Hippocampal formation (tissue), 2 donors: ENCODE measurements around the gene GATD1.
A peak's percentile ranks its signal among the peaks of the same experiment; 100 is the strongest.

Experiments
- DNase-seq, 2 donors: peaks; one replicate each; lab custom pipeline; 2025; lab: John Stamatoyannopoulos, UW

Gene GATD1

DNA sequence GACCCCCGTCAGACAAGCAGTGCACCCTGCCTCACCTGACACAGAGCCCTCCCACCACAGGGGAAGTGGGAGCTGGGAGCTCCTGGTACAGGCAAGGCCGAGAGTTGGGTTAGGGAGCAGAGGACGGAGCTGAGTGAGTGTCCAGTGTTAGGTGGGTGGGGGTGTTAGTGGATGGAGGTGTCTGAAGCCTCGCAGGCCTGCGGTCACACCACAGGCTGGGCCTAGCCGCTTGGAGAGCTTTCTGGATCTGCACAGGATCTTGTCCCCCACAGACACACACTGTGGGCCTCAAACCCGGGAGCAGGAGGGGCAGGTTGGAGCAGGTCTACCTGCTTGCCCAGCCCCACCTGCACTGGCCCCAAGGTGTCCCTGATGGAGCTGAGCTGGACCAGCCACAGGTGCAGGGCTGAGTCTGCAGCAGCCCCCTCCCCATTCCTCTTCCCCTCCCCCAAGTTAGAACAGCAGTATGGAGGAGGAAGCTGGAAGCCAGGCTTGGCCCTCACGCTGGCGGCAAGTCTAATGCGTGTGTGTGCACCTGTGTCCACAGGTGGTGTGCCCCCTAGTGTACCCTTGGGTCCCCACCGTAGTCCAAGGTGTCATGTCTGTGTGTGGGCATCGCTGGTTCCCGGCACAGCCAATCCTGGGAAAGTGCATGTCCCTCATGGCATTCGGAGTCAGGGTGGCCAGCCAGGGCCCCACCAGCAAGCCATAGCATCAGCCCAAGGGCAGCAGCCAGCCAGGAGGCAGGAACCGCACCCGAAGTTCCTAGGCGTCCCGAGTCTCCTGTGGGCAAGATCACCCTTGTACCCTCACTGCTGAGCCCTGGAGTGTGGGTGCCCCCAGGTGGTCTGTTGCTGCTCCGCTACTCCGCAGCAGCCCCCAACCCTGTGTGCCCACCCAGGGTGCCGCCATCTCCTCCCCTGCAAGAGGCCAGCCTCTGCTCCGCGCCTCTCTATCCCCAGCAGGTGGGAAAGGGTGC, 2.0 kb upstream of the GATD1 start:
- no peak for DNase-seq

DNA sequence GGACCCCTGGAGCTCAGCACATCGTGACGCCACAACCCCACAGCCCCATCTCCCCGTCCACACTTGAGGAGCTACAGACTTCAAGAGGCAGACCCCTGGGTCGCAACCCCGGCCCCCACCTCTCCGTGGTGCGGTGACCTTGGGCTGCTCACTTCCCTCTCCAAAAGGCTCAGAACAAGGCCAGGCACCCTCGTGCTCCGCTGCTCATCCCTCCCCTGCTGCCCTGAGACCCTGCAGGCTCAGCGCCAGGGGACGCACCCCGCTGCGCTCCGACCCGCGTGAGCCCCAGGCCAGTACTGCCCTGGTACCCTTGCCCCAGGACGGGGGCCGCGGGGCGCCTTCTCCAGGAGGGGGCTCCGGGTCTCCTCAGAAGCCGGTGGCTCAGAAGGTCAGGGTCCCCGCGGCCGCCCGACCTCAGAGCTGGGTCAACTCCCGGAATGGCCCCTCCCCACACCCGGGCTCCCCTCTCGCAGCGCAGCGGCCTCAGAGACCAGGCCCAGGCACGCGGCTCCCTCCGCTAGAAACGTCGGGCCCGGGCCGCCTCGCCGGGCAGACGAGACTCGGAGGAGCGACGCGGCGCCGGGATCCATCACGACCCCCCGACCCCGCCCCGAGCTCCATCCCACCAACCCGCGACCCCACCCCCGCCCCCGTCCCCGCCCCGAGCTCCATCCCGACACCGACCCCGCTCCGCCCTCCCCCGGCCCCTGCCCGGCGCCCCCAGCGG, 563 bp downstream of the GATD1 start:
- no peak for DNase-seq

DNA sequence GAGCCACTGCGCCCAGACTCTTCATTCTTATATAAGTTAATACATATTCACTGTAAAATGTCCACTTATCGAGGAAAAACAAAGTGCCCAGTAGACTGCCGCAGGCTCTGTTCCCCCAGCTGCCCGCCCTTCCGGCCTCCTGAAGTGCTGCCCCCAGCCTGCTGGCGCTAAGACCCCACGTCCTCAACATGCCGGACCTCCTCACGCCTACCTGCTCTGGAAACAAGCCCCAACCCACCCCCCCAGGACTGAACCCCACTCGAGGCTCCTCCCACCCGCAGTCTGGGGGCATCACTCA, 1.1 kb downstream of the GATD1 start:
- DNase-seq, result no peak

DNA sequence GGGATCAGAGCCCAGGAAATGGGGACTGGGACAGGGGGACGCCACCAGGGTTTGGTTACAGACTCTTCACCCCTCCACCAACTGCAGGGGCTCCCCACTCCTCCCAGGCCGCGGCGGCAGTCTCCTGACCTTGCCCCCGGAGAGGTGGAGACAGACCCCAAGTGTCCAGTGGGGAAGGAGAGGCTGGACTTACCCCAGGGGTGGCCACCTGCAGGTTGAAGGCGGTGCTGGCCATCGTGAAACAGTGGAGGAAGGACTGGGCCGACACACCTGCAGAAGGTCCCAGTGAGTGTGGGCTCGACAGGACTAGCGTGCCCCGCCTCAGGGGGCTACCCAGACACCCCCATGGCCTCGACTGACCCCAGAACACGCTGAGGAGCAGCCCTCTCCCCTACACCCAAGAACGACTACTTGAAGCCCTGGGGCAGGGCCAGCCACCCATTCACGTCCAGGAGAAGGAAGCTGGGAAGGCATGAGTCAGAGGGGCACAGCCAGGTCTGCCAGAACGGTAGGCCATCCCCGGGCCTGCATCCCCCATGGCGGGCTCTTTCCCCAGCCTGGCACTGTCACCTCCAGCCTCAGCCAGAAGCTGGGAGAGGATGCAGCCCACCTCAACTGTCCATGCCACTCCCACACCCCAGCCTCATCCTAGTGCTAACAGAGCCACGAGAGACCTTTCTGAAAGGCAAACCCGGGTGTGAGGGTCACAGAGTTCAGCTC, 2.3 kb downstream of the GATD1 start:
- DNase-seq, result no peak

DNA sequence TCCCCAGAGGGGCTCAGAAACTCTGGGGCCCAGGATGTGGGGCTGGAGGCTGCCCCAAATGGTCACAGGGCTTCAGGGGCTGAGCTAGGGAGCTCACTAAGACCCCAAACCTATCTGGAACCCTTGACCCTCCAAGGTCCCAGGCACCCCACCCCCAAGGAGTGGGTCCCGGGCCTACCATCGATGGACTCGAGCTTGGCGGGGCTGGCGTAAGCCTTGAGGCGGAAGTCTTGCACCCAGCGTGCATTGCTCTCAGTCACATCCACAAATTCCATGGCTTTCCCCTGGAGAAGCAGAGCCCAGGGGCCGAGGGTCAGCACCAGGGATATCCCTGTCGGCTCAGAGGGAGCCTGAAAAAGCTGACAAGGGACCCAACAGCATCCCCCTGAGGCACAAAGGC, 3.5 kb downstream of the GATD1 start:
- DNase-seq, result no peak

DNA sequence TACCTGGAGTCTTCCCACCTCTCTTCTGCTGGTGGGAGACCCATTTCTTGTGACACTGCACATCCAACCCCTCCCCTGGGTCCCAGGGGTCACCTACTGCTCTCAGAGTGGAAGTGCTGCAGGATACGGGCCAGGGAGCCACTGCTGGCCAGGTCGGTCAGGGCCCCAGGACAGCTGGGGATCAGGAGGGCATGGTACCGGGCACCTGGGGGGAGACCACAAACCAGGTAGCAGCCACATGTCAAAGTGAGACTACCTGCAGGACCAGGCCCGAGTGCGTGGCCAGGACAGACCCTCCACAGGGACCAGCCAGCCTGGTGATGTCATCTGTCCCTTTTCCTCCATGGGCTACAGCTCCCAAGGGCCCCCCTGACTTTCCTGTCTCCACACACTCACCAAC, 3.9 kb downstream of the GATD1 start:
- DNase-seq, result no peak

DNA sequence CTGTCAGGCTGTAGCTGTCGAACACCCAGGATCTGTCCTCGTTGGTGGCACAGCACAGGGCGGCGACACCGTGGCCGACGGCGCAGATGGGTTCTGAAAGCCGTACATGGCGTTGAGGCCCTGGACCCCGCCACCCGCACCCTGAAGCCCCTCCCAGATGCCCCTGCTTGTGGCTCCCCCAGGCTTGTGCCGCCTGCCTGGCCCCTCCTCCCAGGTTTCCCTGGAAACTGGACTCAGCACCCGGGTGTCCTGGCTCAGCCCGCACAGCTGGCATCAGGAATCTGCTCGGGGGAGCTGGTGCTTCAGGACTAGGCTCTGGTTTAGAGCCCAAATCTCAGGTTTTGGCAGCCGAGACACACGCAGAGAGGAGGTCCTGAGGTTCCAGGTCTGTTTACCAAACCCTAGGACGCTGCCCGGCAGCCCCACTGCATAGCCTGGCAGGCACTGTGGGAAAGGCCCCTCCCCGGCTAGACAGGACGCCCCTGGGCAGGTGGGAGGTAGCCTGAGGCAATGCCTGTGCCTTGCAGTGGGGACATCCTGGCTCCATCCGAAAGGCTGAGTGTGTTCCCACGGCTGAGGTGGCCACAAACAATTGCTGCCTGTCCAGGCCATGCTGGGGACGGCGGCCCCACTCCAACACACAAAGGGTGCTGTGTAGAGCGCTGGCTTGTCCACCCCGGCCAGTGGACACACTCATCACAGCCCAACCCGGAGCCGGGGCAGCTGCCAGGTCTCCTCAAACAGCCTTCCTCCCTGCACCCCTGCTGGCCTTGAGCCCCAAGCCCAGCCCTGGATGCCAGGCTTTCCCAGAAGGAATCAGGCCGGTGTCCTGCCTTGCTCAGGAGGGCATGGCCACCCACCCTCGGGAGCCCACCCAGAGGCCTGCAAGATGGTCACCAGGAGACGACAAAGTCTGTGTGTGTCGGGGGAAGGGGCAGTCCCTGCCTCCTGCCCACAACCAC, 4.6 kb downstream of the GATD1 start:
- peak; percentile 86 to 89 for DNase-seq

DNA sequence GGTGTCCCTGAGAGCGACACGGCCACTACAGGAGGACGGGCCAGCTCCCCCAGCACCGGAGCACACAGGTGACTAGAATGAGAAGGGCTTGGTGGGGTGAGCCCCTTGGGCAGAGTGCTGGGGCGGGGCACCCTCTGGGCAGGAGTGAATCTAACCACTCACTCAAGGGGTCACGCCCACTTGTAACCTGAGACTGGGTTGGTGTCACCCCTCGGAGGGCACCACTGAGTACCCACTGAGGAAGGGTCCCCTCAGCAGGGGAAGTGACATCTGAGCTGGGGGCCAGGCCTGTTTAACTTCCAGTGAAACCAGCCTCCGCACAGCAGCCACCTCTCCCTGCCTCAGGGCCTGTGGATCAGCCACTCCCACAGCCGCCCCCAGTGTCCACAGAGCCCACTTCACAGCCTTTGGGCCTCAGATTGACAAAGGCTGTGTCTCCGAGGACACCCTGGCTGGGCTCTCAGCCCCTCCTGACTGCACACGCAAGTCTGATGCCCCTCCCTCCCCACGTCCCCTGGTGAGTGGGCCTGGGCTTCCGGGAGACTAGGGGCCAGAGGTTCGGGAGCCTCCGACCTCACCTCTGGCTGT, 5.6 kb downstream of the GATD1 start:
- no peak for DNase-seq

DNA sequence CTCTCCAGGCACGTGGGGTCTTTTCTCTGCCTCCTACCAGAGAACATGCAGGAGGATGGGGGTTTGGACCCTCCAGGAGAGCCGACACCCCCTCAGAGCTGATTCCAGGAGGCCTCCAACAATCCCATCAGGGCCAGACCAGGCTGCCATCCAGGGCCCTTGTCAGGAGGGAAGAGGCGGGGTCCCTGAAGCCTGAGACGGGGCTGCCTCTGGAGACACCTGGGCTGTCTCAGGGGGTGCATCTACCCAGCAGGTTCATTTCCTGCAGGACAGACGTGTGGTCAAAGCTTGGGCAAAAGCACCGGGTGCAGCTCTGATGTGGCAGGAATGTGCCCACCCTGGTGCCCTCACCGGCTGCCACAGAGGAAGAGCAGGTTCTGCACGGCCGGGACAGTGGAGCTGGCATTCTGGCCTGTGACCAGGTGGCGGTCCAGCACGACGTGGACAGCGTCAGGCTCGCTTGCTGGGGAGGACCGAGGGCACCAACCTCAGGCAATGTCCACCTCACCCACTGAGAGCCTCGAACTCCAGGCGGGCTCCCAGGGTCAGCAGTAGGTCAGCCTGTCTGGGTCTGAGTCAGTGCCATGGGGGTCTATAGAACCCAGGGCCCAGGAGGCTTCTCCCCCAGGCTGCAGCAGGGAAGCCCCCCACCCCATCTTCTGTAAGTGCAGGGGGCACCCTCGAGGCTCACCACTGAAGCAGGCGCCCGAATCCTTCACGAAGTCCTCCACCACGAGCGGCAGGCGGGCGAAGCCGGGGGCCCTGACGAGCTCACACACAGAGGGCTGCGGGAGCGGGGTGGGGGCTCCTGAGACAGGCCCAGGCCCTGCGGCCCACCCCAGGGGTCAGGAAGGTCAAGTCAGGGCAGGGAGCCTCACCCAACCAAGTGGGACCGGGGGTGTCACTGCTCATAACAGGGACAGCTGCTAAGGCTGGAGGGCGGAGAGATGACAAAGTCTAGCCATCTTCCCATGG, 6.4 kb downstream of the GATD1 start:
- DNase-seq, result no peak

DNA sequence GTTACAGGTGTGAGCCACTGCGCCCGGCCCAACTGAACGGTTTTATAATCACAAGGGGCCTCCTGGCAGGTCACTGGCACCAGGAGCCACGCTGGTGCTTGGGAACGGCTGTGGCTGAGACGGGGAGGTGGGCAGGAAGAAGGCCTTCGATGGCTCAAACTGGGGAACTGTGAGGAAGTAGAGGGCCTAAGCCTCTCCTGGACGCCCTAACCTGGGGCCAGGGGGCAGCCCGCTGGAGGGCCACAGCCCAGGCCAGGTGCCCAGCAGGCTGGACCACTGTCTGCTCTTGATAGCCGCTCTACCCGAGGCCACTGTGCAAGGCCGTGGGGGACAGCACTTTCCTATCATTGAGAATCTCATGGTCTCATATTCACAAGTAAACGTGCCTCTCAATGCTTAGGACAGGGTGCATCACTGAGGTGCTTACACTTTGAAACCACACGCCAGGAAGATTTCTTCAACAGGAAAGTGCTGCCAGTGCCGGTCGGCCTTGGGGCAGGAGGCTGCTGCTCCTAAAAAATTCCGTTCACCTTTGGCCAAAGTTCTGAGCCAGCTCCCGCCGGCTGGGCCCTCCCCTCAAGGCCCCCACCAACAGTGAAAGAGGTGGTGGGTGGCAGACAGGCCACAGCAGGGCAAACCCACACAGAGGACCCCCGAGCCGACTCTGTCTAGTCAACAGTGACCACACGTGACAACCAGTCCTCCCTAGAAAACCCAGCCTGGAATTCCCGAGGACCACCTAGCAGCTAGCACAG, 7.2 kb downstream of the GATD1 start:
- DNase-seq, result no peak

DNA sequence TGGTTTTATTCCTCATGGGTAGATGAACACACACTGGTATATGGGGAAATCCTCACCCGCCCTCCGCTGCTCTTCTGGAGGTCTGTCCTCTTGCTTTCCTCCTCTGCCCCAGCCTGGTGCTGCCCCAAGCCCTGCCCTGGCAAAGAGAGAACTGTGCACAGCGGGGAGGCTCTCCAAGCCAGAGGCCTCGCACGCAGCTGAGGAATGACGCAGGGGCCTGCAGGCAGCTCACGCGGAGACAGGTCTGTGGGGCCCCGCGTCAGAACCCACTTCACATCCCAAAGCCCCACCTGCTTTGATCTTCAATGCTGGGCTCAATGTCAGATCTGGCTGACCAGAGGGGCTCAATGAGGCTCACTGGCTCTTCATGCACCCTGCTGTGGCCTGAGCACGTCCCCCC, 10.0 kb downstream of the GATD1 start:
- DNase-seq, result no peak

DNA sequence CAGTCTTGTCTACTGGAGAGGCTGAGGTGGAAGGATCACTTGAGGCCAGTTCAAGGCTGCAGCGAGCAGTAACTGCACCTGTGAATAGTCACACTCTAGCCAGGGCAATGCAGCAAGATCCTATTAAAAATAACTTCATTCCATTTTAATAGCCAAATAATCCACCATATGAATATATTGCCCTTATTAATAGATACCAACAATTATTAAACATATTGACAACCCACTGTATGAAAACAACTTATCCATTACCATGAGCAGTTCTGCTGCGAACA, 10.4 kb downstream of the GATD1 start:
- no peak for DNase-seq

DNA sequence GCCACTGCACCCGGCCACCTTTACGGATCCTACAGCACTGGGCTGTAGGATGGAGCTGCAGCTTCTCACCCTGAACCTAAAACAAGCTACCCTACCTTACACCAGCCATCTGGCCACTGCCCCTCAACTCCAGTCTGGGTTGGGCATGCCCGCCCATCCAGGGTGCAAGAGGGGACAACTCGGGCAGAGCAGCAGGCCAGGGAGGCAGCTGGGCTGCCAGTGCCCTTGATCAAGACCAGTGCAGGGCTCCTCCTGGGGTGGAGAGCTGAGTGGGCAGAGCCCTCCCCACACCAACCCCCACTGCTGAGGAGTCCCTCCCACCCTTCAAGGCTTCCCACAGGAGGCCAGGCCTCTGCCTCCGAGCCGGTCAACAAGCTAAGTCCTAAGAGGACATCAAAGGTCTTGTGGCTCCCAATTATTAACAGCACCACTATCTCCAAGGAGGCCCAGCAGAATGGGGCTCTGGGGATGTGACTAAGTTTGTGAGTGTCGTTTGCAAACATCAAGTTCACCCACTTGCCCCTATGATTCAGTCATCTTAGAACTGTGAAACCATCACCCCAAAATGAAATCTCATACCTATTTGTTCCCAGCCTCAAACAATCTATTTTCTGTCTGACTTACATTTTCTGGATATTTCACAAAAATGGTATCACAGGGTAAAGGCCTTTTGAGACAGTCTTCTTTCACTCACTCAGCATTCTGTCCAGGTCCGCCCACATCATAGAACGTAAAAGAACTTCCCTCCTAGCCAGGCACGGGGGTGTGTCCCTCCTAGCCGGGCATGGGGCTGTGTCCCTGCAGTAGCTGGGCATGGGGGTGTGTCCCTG, 11.0 kb downstream of the GATD1 start:
- no peak for DNase-seq

DNA sequence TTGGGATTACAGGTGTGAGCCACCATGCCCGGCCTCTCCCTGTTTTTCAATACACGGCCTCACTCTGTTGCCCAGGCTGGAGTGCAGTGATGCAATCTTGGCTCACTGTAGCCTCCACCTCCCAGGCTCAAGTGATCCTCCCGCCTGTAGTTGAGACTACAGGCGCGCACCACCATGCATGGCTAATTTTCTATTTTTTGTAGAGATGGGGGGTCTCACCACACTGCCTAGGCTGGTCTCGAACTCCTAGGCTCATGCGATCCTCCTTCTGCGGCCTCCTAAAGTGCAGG, 11.5 kb downstream of the GATD1 start:
- DNase-seq, result no peak

DNA sequence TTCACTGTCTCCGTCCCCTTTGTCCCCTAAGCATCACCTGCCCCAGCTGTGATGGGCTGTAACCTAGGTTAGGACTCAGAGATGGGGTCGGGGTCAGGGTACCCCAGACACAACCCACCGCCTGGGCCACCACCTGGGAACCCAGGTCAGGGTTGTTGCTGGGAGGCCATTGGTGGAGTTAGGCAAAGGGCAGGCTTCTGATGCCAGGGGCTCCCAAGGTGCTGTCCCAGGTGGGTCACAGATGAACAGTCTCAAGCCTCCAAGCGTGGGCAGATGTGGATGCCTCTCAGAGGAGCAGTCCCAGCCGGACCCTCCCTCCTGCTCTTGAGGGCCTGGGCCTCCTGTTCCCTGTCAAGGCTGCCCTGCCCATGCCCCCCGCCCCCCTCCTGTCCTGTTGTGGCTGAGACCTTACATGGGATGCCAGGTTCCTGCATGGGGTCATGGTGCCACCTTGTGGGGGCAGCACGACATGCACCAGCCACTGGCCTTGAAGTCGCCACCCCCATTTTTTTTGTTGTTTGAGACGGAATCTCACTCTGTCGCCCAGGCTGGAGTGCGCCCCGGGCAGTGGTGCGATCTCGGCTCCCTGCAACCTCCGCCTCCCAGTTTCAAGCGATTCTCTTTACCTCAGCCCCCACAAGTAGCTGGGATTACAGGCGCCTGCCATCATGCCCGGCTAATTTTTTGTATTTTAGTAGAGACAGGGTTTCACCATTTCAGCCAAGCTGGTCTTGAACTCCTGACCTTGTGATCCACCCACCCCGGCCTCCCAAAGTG, 12.1 kb downstream of the GATD1 start:
- peak; percentile 16 to 47 for DNase-seq

DNA sequence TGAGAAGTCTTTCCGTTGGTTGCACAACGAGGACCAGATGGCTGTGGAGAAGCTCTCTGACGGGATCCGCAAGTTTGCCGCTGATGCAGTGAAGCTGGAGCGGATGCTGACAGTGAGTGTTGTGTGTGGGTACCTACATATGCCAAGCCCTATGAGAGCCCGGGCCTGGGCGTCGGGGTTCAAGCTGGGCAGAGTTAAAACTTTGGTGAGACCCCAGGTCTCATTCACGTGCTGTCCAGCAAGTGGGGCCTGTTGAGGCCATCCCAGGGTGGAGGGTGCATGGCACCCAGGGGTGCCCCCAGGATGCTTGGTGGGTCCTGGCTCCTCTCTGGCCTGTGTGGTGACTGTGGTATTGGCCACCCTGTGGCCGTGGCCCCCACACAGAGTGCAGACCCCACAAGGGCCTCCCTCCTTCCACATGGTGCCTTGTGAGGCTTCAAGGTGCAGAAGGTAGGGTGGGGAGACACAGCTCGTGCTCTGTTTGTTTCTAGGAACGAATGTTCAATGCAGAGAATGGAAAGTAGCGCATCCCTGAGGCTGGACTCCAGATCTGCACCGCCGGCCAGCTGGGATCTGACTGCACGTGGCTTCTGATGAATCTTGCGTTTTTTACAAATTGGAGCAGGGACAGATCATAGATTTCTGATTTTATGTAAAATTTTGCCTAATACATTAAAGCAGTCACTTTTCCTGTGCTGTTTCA, 12.8 kb downstream of the GATD1 start:
- no peak for DNase-seq

DNA sequence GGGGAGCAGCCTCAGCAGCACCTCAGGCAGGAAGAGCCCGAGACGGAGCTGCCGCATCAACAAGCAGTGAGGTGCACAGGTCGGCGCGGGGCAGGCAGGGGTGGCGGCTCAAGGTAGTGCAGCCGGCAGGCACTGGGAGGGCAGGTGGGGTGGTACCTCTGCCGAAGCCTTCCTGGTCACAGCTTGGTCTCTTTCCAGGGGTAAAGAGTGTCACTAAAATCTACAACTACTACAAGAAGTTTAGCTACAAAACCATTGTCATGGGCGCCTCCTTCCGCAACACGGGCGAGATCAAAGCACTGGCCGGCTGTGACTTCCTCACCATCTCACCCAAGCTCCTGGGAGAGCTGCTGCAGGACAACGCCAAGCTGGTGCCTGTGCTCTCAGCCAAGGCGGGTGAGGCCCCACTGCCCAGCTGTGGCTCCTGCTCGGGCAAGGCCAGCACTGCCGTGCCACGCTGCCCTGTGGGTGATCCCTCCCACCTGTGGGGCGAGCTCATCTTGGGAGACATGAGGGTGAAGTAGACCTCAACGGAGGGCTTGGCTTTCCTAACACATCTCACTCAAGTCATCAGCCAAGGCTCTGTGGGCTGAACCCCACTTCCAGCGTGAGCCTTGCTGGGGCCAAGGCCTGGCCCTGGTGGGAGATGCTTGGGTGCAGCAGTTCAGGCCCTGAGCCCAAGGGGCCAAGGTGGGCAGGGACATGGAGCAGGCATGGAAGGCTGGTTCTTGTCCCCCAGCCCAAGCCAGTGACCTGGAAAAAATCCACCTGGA, 13.6 kb downstream of the GATD1 start:
- no peak for DNase-seq
